HG03432 (cell line): Measurements from ENCODE around the gene FBXL13.
"Not testable (repeated sequence)": the region's sequence is repeated elsewhere in the genome, so short reads cannot be mapped to it uniquely, and the experiment has no call there.

Experiments used
- ATAC-seq: cut with Tn5 transposase; IDR thresholded peaks from one replicate; pipeline ENCODE4 v1.9.1; 2021; ENCODE audit warnings: mild to moderate bottlenecking, moderate library complexity; ENCODE audit not compliant: unreplicated experiment

FBXL13 gene

GRCh38 chr7:102908676-102909075 lies 165.9 kb downstream of the FBXL13 start:
- no peak for ATAC-seq

- ATAC-seq: not testable (repeated sequence)
Observed at GRCh38 chr7:102903576-102903975, 171.0 kb downstream of the FBXL13 start.

- not testable (repeated sequence) for ATAC-seq
Observed at GRCh38 chr7:102902052-102902451, 172.5 kb downstream of the FBXL13 start.

GRCh38 chr7:102898532-102898859 lies 176.1 kb downstream of the FBXL13 start:
- no peak for ATAC-seq

GRCh38 chr7:102897856-102898531 lies 176.6 kb downstream of the FBXL13 start:
- ATAC-seq: no peak

GRCh38 chr7:102897211-102897631 lies 177.4 kb downstream of the FBXL13 start:
- ATAC-seq: no peak

GRCh38 chr7:102896585-102896984 lies 178.0 kb downstream of the FBXL13 start:
- no peak for ATAC-seq

- ATAC-seq: no peak
Observed at GRCh38 chr7:102895602-102896001, 179.0 kb downstream of the FBXL13 start.

GRCh38 chr7:102892631-102893278 lies 181.8 kb downstream of the FBXL13 start:
- no peak for ATAC-seq

- no peak for ATAC-seq
Observed at GRCh38 chr7:102891693-102892261, 182.8 kb downstream of the FBXL13 start.

- no peak for ATAC-seq
Observed at GRCh38 chr7:102890971-102891692, 183.5 kb downstream of the FBXL13 start.

- ATAC-seq: no peak
Observed at GRCh38 chr7:102890292-102890970, 184.2 kb downstream of the FBXL13 start.

- ATAC-seq: no peak
Observed at GRCh38 chr7:102889851-102890250, 184.7 kb downstream of the FBXL13 start.

- no peak for ATAC-seq
Observed at GRCh38 chr7:102888561-102889233, 185.9 kb downstream of the FBXL13 start.

- no peak for ATAC-seq
Observed at GRCh38 chr7:102883098-102883860, 191.3 kb downstream of the FBXL13 start.

GRCh38 chr7:102875700-102876295 lies 198.8 kb downstream of the FBXL13 start:
- ATAC-seq: peak; percentile 31

- ATAC-seq: no peak
Observed at GRCh38 chr7:102874966-102875365, 199.6 kb downstream of the FBXL13 start.

GRCh38 chr7:102874166-102874829 lies 200.3 kb downstream of the FBXL13 start:
- peak; percentile 99 for ATAC-seq
